Uterus (tissue), 2 donors: ENCODE measurements around the gene TRMT61B.

ENCODE experiments used
- POLR2A ChIP-seq, 2 donors: fragments of 450-650 bp; IDR thresholded peaks; one replicate each; pipeline ENCODE4 v1.6.1; 2016; ENCODE audit warnings: antibody characterized with exemption in 2 of 2, mild to moderate bottlenecking in 1 of 2, moderate library complexity in 1 of 2
- TF ChIP-seq, protein P1 (sequence below), 4 experiments: fragments of 200-600 bp in 2 of 4; fragments of 450-650 bp in 2 of 4; sonication (generic) in 2 of 4; IDR thresholded peaks; one replicate each; pipeline ENCODE4 v1.5.1; 2016 to 2019; ENCODE audit warnings: antibody characterized with exemption in 4 of 4, mild to moderate bottlenecking in 2 of 4, moderate library complexity in 1 of 4

DNA sequence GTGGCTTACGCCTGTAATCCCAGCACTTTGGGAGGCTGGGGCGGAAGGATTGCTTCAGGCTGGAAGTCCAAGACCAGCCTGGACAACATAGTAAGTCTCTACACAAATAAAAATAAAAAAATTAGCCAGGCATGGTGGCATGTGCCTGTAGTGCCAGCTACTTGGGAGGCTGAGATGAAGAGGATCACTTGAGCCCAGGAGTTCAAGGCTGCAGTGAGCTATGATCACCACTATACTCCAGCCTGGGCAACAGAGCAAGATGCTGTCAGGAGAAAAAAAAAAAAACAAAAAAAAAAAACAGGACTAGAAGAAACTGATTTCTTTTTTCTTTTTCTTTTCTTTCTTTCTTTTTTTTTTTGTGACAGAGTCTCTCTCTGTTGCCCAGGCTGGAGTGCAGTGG, 45.9 kb downstream of the TRMT61B start:
- TF ChIP-seq, protein P1, sequence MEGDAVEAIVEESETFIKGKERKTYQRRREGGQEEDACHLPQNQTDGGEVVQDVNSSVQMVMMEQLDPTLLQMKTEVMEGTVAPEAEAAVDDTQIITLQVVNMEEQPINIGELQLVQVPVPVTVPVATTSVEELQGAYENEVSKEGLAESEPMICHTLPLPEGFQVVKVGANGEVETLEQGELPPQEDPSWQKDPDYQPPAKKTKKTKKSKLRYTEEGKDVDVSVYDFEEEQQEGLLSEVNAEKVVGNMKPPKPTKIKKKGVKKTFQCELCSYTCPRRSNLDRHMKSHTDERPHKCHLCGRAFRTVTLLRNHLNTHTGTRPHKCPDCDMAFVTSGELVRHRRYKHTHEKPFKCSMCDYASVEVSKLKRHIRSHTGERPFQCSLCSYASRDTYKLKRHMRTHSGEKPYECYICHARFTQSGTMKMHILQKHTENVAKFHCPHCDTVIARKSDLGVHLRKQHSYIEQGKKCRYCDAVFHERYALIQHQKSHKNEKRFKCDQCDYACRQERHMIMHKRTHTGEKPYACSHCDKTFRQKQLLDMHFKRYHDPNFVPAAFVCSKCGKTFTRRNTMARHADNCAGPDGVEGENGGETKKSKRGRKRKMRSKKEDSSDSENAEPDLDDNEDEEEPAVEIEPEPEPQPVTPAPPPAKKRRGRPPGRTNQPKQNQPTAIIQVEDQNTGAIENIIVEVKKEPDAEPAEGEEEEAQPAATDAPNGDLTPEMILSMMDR (IDR thresholded peaks at IDR 0.05): no peak
- no peak for TF ChIP-seq POLR2A (IDR thresholded peaks at IDR 0.05)
